Stimulated activated CD8-positive, alpha-beta memory T cell treated with anti-CD3 and anti-CD28 coated beads, Interleukin-2, amount 100 ng/mL, for 48 hours (primary cell): ENCODE measurements around the gene RNF31.

Source experiments
- DNase-seq, 2 donors: peaks; one replicate each; pipeline ENCODE4 v3.0.0-alpha.2; 2020; ENCODE audit warnings: low read depth in 2 of 2

The RNF31 gene

GRCh38 chr14:24182110-24182882, 35.0 kb downstream of the RNF31 start:
- no peak for DNase-seq

GRCh38 chr14:24183014-24183481, 35.8 kb downstream of the RNF31 start:
- DNase-seq = no peak

- DNase-seq = no peak
These were observed 37.0 kb downstream of the RNF31 start for GRCh38 chr14:24184104-24184970.

GRCh38 chr14:24185026-24185425, 37.7 kb downstream of the RNF31 start:
- DNase-seq = no peak

- DNase-seq = no peak
These were observed 38.4 kb downstream of the RNF31 start for GRCh38 chr14:24185741-24186140.

GRCh38 chr14:24186831-24187538, 39.7 kb downstream of the RNF31 start:
- DNase-seq = no peak

- DNase-seq = no peak
These were observed 40.2 kb downstream of the RNF31 start for GRCh38 chr14:24187539-24187915.

GRCh38 chr14:24188251-24189058, 41.2 kb downstream of the RNF31 start, which contains the start of gene IPO4:
Gene IPO4 (minus strand): TSS chr14:24188816. CDS start chr14:24188787, 29 bp downstream.
- DNase-seq = peak; percentile 89

GRCh38 chr14:24189059-24189375, 41.7 kb downstream of the RNF31 start:
- no peak for DNase-seq

GRCh38 chr14:24189460-24189859, 42.2 kb downstream of the RNF31 start:
- DNase-seq = no peak

- no peak for DNase-seq
These were observed 43.1 kb downstream of the RNF31 start for GRCh38 chr14:24190416-24190815.

GRCh38 chr14:24192933-24193332, 45.6 kb downstream of the RNF31 start:
- DNase-seq = no peak

- no peak for DNase-seq
These were observed 47.0 kb downstream of the RNF31 start for GRCh38 chr14:24194186-24194872.

- DNase-seq = no peak
These were observed 47.5 kb downstream of the RNF31 start for GRCh38 chr14:24194873-24195185.

GRCh38 chr14:24195186-24196070, 48.1 kb downstream of the RNF31 start, which contains the start of gene TM9SF1:
Gene TM9SF1 (minus strand): TSS chr14:24195441. CDS start chr14:24195019, 422 bp downstream.
- DNase-seq = peak; percentile 77 to 82

- DNase-seq = no peak
These were observed 49.1 kb downstream of the RNF31 start for GRCh38 chr14:24196071-24197055.

- no peak for DNase-seq
These were observed 49.8 kb downstream of the RNF31 start for GRCh38 chr14:24197056-24197450.

GRCh38 chr14:24198814-24199524, 51.7 kb downstream of the RNF31 start:
- DNase-seq = no peak
